B cell (primary cell): ENCODE results near the gene TMEM131L.

Experiments used
- EZH2 ChIP-seq: IDR thresholded peaks from 2 replicates; pipeline ENCODE4 v1.6.1; 2012; ENCODE audit warnings: borderline replicate concordance, low read depth, mild to moderate bottlenecking, moderate library complexity, low read length; ENCODE audit not compliant: insufficient read depth, poor library complexity, severe bottlenecking
- TF ChIP-seq, protein P1 (sequence below): fragments of 200-600 bp; IDR thresholded peaks from one replicate; pipeline ENCODE4 v1.8.0; 2022; ENCODE audit warnings: antibody characterized with exemption, mild to moderate bottlenecking

DNA sequence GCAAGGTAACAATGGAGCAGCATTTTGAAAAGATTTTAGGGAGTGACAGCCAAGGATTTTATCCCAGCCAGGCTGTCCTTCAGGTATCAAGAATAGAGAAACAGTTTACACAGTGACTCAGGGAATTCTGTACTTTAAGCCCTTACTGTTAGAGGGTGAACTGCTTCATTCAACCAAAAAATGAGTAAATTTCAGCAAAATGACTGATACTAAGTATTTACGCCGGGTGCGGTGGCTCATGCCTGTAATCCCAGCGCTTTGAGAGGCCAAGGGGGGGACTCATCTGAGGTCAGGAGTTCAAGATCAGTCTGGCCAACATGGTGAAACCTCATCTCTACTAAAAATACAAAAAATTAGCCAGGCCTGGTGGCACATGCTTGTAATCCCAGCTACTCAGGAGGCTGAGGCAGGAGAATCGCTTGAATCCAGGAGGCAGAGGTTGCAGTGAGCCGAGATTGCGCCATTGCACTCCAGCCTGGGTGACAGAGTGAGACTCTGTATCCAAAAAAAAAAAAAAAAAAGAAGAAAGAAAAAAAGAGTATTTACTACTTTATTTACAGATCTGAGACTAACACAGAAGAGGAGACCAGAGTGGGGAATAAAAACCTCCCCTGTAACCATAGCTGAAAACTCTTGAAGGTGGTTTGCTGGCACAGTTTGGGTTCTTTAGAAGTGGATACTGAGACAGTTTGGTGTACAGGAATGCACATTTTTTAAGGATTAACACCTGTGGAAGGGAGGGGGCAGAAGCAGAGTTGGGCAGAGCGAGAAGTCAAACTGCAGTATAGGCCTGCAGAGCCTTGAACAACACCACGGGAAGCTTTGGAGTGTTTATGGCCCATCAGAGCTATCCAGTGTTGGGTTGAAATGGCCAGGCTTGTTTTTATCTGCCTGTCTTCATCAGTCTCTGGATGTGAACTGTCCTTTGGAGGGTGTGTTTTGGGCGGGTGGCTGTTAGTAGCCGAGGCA is 40.5 kb downstream of the TMEM131L start:
- TF ChIP-seq, protein P1, sequence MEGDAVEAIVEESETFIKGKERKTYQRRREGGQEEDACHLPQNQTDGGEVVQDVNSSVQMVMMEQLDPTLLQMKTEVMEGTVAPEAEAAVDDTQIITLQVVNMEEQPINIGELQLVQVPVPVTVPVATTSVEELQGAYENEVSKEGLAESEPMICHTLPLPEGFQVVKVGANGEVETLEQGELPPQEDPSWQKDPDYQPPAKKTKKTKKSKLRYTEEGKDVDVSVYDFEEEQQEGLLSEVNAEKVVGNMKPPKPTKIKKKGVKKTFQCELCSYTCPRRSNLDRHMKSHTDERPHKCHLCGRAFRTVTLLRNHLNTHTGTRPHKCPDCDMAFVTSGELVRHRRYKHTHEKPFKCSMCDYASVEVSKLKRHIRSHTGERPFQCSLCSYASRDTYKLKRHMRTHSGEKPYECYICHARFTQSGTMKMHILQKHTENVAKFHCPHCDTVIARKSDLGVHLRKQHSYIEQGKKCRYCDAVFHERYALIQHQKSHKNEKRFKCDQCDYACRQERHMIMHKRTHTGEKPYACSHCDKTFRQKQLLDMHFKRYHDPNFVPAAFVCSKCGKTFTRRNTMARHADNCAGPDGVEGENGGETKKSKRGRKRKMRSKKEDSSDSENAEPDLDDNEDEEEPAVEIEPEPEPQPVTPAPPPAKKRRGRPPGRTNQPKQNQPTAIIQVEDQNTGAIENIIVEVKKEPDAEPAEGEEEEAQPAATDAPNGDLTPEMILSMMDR = no peak
- TF ChIP-seq EZH2 = no peak
